Occipital lobe (tissue), 3 donors: ENCODE data around the gene MOB3A. TPM values are rescaled to one million over a fixed set of nuclear protein-coding genes. Genes with fewer than 3 reads are reported as not detected.
"Not testable (repeated sequence)": the region's sequence is repeated elsewhere in the genome, so short reads cannot be mapped to it uniquely, and the experiment has no call there.

ENCODE experiments used
- DNase-seq: peaks from one replicate; lab custom pipeline; 2025; lab: John Stamatoyannopoulos, UW
- small RNA-seq: library from RNA; depleted of rRNA; stranded (forward); fragments of <200 nt; gene quantifications from one replicate; pipeline ENCODE3, GENCODE V24; 2014
- total RNA-seq: library from RNA; depleted of rRNA; stranded (reverse); fragments of >200 nt; gene quantifications from one replicate; pipeline ENCODE4 v1.2.3, GENCODE V29; 2014

MOB3A gene
- total RNA-seq, 1 donor from 2014 or later = 14.2 TPM

- no peak for DNase-seq
Observed at GRCh38 chr19:2034729-2035589, 61.2 kb downstream of the MOB3A start.

GRCh38 chr19:2034253-2034652 is 61.9 kb downstream of the MOB3A start:
- not testable (repeated sequence) for DNase-seq

GRCh38 chr19:2033825-2034159 is 62.3 kb downstream of the MOB3A start:
- no peak for DNase-seq

GRCh38 chr19:2033115-2033824 is 62.9 kb downstream of the MOB3A start:
- no peak for DNase-seq

- peak; percentile 95 for DNase-seq
Observed at GRCh38 chr19:2032296-2032941, 63.7 kb downstream of the MOB3A start.

- no peak for DNase-seq
Observed at GRCh38 chr19:2027361-2027760, 68.8 kb downstream of the MOB3A start.

GRCh38 chr19:2026770-2027169 is 69.4 kb downstream of the MOB3A start:
- no peak for DNase-seq

GRCh38 chr19:2022289-2022688 is 73.8 kb downstream of the MOB3A start:
- DNase-seq = no peak

GRCh38 chr19:2021453-2022140 is 74.5 kb downstream of the MOB3A start:
- no peak for DNase-seq

Small RNA genes within 50 kb of the gene (small RNA-seq; reads per million reads assigned to genes)
- gene AC007136.1 = not detected

Other genes starting within 250 kb of the MOB3A start
- gene REXO1, start 247.8 kb downstream of the MOB3A start, total RNA-seq = 2.8 TPM
- gene KLF16, start 232.7 kb downstream of the MOB3A start, total RNA-seq = 3.3 TPM
- gene ABHD17A, start 210.8 kb downstream of the MOB3A start, total RNA-seq = 50.5 TPM
- 1.2 TPM for gene ADAT3, start 190.9 kb downstream of the MOB3A start, total RNA-seq
- gene SCAMP4, start 190.9 kb downstream of the MOB3A start, total RNA-seq = 11.1 TPM
- gene CSNK1G2, start 155.2 kb downstream of the MOB3A start, total RNA-seq = 38.2 TPM
- 49.1 TPM for gene BTBD2, start 80.6 kb downstream of the MOB3A start, total RNA-seq
- 16.8 TPM for gene MKNK2, start 45.1 kb downstream of the MOB3A start, total RNA-seq
- 2.2 TPM for gene IZUMO4, start 589 bp upstream of the MOB3A start, total RNA-seq
- 64.3 TPM for gene AP3D1, start 55.2 kb upstream of the MOB3A start, total RNA-seq
- gene DOT1L, start 67.6 kb upstream of the MOB3A start, total RNA-seq = 4.7 TPM
- 35.7 TPM for gene PLEKHJ1, start 140.0 kb upstream of the MOB3A start, total RNA-seq
- gene SF3A2, start 140.5 kb upstream of the MOB3A start, total RNA-seq = 26.4 TPM
- gene AMH, start 153.0 kb upstream of the MOB3A start, total RNA-seq = not detected
- not detected for gene JSRP1, start 160.1 kb upstream of the MOB3A start, total RNA-seq
- gene PEAK3, start 185.8 kb upstream of the MOB3A start, total RNA-seq = not detected
- gene LINGO3, start 211.8 kb upstream of the MOB3A start, total RNA-seq = 0.62 TPM
- 61.6 TPM for gene LSM7, start 232.3 kb upstream of the MOB3A start, total RNA-seq
- gene SPPL2B, start 232.4 kb upstream of the MOB3A start, total RNA-seq = 22.6 TPM